A549 (cell line): ENCODE results near the gene SREBF1. TPM values are rescaled to one million over a fixed set of nuclear protein-coding genes. Genes with fewer than 3 reads are reported as not detected.
A peak's percentile ranks its signal among the peaks of the same experiment; 100 is the strongest.

Experiments used
- ATAC-seq, 2 experiments: fragments of 200-7000 bp in 1 of 2; fragments of >200 bp in 1 of 2; cut with Nextera tagmentation in 1 of 2; cut with Tn5 transposase in 1 of 2; 3 replicates each; pipeline versions ENCODE4 v1.8.0 to v1.9.1; 2018 to 2020; ENCODE audit warnings: mild to moderate bottlenecking in 1 of 2, moderate library complexity in 1 of 2
- CTCF ChIA-PET: fragments of 300-600 bp; sonication (Branson Sonifier 250); formaldehyde crosslinking; extraction: SDS; loops from one replicate; lab custom pipeline; 2021; ENCODE audit warnings: antibody characterized with exemption, inconsistent platforms; lab: Yijun Ruan, JAX
- POLR2A ChIA-PET: fragments of 350-600 bp; formaldehyde crosslinking; extraction: SDS; loops from one replicate; lab custom pipeline; 2021; ENCODE audit warnings: antibody characterized with exemption, inconsistent platforms; lab: Yijun Ruan, JAX
- DNase-seq, 2 experiments: peaks; one replicate each; pipeline versions ENCODE4 v3.0.0 to v3.0.0-alpha.2; 2011 to 2016; ENCODE audit warnings: low read depth in 1 of 2, low spot score in 1 of 2
- FAIRE-seq: peaks from 2 replicates; lab custom pipeline; 2011; peaks lifted over from hg19 to GRCh38; lab: Jason Lieb, UNC
- H3K27ac ChIP-seq, 2 experiments: fragments of >200 bp; sonication (Bioruptor Twin); formaldehyde crosslinking; 3 replicates each; pipeline ENCODE4 v1.5.1; 2016 to 2017
- H3K4me1 ChIP-seq: fragments of >200 bp; sonication (Bioruptor Twin); formaldehyde crosslinking; 3 replicates; pipeline ENCODE4 v1.6.1; 2016
- H3K4me2 ChIP-seq: fragments of >200 bp; sonication (Bioruptor Twin); formaldehyde crosslinking; 3 replicates; pipeline ENCODE4 v1.6.1; 2016
- H3K4me3 ChIP-seq: fragments of >200 bp; sonication (Bioruptor Twin); formaldehyde crosslinking; 3 replicates; pipeline ENCODE4 v1.5.1; 2016
- H3K9me3 ChIP-seq: fragments of >200 bp; sonication (Bioruptor Twin); formaldehyde crosslinking; 3 replicates; pipeline ENCODE4 v1.6.1; 2016
- BCL3 ChIP-seq: fragments of >200 bp; sonication (Bioruptor Twin); formaldehyde crosslinking; IDR thresholded peaks from 3 replicates; pipeline ENCODE4 v1.6.1; 2016
- CBX2 ChIP-seq: fragments of 200-600 bp; sonication (generic); IDR thresholded peaks from 2 replicates; pipeline ENCODE4 v1.6.1; 2016; ENCODE audit warnings: low read depth, mild to moderate bottlenecking, borderline replicate concordance
- CBX8 ChIP-seq: fragments of 200-600 bp; sonication (generic); IDR thresholded peaks from 2 replicates; pipeline ENCODE4 v1.6.1; 2016
- CEBPB ChIP-seq, 2 experiments: fragments of >200 bp in 1 of 2; sonication (Bioruptor Twin) in 1 of 2; formaldehyde crosslinking in 1 of 2; IDR thresholded peaks; 2 replicates each; pipeline ENCODE4 v1.6.1; 2012 to 2016
- EHF ChIP-seq: fragments of 250-450 bp; sonication (Bioruptor Pico); IDR thresholded peaks from 2 replicates; pipeline ENCODE4 v1.5.0; 2020; ENCODE audit warnings: mild to moderate bottlenecking
- ESRRA ChIP-seq: fragments of 150-350 bp; IDR thresholded peaks from 2 replicates; pipeline ENCODE4 v1.6.1; 2014; ENCODE audit warnings: mild to moderate bottlenecking, low read length, borderline replicate concordance
- FOSB ChIP-seq: fragments of 250-450 bp; sonication (Bioruptor Pico); IDR thresholded peaks from 2 replicates; pipeline ENCODE4 v1.5.0; 2020; ENCODE audit warnings: mild to moderate bottlenecking, moderate library complexity
- FOXS1 ChIP-seq: fragments of 250-450 bp; sonication (Bioruptor Pico); IDR thresholded peaks from 2 replicates; pipeline ENCODE4 v1.5.0; 2020; ENCODE audit warnings: mild to moderate bottlenecking, moderate library complexity
- HES2 ChIP-seq: fragments of >200 bp; sonication (Bioruptor Twin); formaldehyde crosslinking; IDR thresholded peaks from 2 replicates; pipeline ENCODE4 v1.6.1; 2016
- HOXA7 ChIP-seq: fragments of 250-450 bp; sonication (Bioruptor Pico); IDR thresholded peaks from 2 replicates; pipeline ENCODE4 v1.5.0; 2020; ENCODE audit warnings: mild to moderate bottlenecking, moderate library complexity
- HOXB5 ChIP-seq: fragments of 250-450 bp; sonication (Bioruptor Pico); IDR thresholded peaks from 2 replicates; pipeline ENCODE4 v1.5.0; 2020; ENCODE audit warnings: mild to moderate bottlenecking, moderate library complexity
- MAX ChIP-seq: IDR thresholded peaks from 2 replicates; pipeline ENCODE4 v1.6.1; 2012
- NPAS2 ChIP-seq: fragments of 250-450 bp; sonication (Bioruptor Pico); IDR thresholded peaks from 2 replicates; pipeline ENCODE4 v1.8.0; 2022; ENCODE audit warnings: mild to moderate bottlenecking, moderate library complexity, borderline replicate concordance
- PHF8 ChIP-seq: fragments of 200-600 bp; sonication (generic); IDR thresholded peaks from 2 replicates; pipeline ENCODE4 v1.6.1; 2016; ENCODE audit warnings: low read depth, mild to moderate bottlenecking, antibody characterized with exemption, moderate library complexity, borderline replicate concordance
- POLR2A ChIP-seq: IDR thresholded peaks from 2 replicates; pipeline ENCODE4 v1.6.1; 2012; ENCODE audit warnings: mild to moderate bottlenecking, low read length
- RARB ChIP-seq: fragments of 250-450 bp; sonication (Bioruptor Pico); IDR thresholded peaks from 2 replicates; pipeline ENCODE4 v1.8.0; 2021; ENCODE audit warnings: mild to moderate bottlenecking, moderate library complexity
- RCOR1 ChIP-seq: fragments of 150-350 bp; IDR thresholded peaks from 2 replicates; pipeline ENCODE4 v1.6.1; 2014; ENCODE audit warnings: antibody characterized with exemption, low read length, low read depth
- REST ChIP-seq: fragments of 200-600 bp; sonication (generic); IDR thresholded peaks from 2 replicates; pipeline ENCODE4 v1.6.1; 2016; ENCODE audit warnings: antibody characterized with exemption, mild to moderate bottlenecking, moderate library complexity
- RFX5 ChIP-seq: fragments of 450-650 bp; IDR thresholded peaks from 2 replicates; pipeline ENCODE4 v1.7.1; 2014; ENCODE audit warnings: antibody characterized with exemption, mild to moderate bottlenecking, moderate library complexity
- RNF2 ChIP-seq: fragments of 200-600 bp; sonication (generic); IDR thresholded peaks from 2 replicates; pipeline ENCODE4 v1.6.1; 2016; ENCODE audit warnings: low read depth, mild to moderate bottlenecking, antibody characterized with exemption, moderate library complexity, borderline replicate concordance
- SREBF2 ChIP-seq: fragments of 450-650 bp; IDR thresholded peaks from 2 replicates; pipeline ENCODE4 v1.6.1; 2014; ENCODE audit warnings: mild to moderate bottlenecking, moderate library complexity
- TP53 ChIP-seq: fragments of 250-450 bp; sonication (Bioruptor Pico); IDR thresholded peaks from 2 replicates; pipeline ENCODE4 v1.5.0; 2021; ENCODE audit warnings: mild to moderate bottlenecking, moderate library complexity
- WGBS: methylation state at CpG from one replicate; pipeline ENCODE4 v1.1.6; 2017; ENCODE audit errors: missing lambda C conversion rate; 5-methylcytosine and 5-hydroxymethylcytosine counted together
- polyA plus RNA-seq, 4 experiments: library from polyadenylated mRNA; depleted of rRNA in 3 of 4; stranded (reverse); fragments of >200 nt; fragmentation: RNase III in 1 of 4; extraction: RNeasy Plus Mini Kit Qiagen cat#74134 plus additional on column Dnase treatment in 1 of 4; gene quantifications; 2 replicates in 3 of 4; 3 replicates in 1 of 4; pipeline ENCODE4 v1.2.3, GENCODE V29; 2011 to 2017
- TF ChIP-seq, protein P1 (sequence below): IDR thresholded peaks from 2 replicates; pipeline ENCODE4 v1.6.1; 2012
- TF ChIP-seq, protein P2 (sequence below): fragments of >200 bp; sonication (Bioruptor Twin); formaldehyde crosslinking; IDR thresholded peaks from 3 replicates; pipeline ENCODE4 v1.5.1; 2016
- TF ChIP-seq, protein P3 (sequence below): fragments of 250-450 bp; sonication (Bioruptor Pico); IDR thresholded peaks from 2 replicates; pipeline ENCODE4 v1.5.0; 2021; ENCODE audit warnings: mild to moderate bottlenecking, moderate library complexity, borderline replicate concordance

The SREBF1 gene
- polyA plus RNA-seq, 2 of the 4 experiments (the other 2 are of a cell fraction) = 47.4 to 159 TPM

DNA sequence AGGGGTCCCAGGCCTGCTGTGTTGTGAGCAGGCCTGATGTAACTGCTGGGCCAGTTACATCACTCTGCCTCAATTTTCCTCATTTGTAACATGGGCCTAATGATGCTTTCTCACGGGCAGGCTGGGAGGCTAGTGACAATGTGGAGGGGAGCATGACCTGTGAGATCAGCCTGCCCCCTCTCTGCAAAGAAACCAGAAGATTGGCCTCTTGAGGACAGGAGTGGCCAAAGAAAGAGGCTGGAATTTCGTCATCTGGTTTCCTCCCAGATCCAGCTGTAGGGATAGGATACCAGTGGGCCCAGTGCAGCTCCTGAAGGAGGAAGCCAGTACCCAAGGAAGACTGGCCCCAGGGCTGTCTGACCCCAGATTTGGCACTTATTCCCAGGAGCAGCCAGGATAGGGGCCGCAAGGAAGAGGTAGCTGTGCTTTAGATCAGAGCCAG is 615 bp upstream of the SREBF1 start (continued):
- TF ChIP-seq BCL3 (peak; percentile 29; the same call in 1 of the 3 replicates), EHF (CRISPR knock-in tag) (peak; percentile 62; the same call in 1 of the 2 replicates), MAX (peak; percentile 57), REST (no peak), FOSB (CRISPR knock-in tag) (peak; percentile 44), FOXS1 (no peak), HOXA7 (CRISPR knock-in tag) (peak; percentile 33; the same call in 1 of the 2 replicates)
- TF ChIP-seq, protein P1, sequence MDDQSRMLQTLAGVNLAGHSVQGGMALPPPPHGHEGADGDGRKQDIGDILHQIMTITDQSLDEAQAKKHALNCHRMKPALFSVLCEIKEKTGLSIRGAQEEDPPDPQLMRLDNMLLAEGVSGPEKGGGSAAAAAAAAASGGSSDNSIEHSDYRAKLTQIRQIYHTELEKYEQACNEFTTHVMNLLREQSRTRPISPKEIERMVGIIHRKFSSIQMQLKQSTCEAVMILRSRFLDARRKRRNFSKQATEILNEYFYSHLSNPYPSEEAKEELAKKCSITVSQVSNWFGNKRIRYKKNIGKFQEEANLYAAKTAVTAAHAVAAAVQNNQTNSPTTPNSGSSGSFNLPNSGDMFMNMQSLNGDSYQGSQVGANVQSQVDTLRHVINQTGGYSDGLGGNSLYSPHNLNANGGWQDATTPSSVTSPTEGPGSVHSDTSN = 0 out of 2 replicates have a peak, but pooled peaks have one; percentile 37

GRCh38 chr17:17836250-17836817 is 452 bp downstream of the SREBF1 start:
- WGBS = 2% methylated on average over 47 of the region's 69 CpGs
- H3K9me3 ChIP-seq = no peaks in the 10 kb centered on the region
- H3K4me3 ChIP-seq = peak overlapping the region; percentile 85
- POLR2A ChIA-PET = interaction anchor here (0.5 to 5.7 kb wide), 26 partner anchors 10 to 347 kb away, joined by 3 to 105 read pairs (median 8); partner anchors contain the start of genes ALKBH5, ATPAF2, DRC3 and GID4
- peak; percentile 45 to 62 for ATAC-seq
- peak; percentile 95 for FAIRE-seq
- peak overlapping the region; percentile 93 for H3K4me2 ChIP-seq
- H3K4me1 ChIP-seq = peaks cover 82% of the 10 kb centered on the region
- CTCF ChIA-PET = interaction anchor here (0.8 to 22.1 kb wide), 15 partner anchors 8 to 197 kb away, joined by 3 to 402 read pairs (median 4); partner anchors contain the start of gene RAI1
- peak; percentile 96 to 98 for DNase-seq
- H3K27ac ChIP-seq = peak overlapping the region; percentile 98
- TF ChIP-seq HOXA7 (CRISPR knock-in tag) (peak; percentile 45; the same call in 1 of the 2 replicates), TP53 (CRISPR knock-in tag) (peak; percentile 91), POLR2A (peak; percentile 89), MAX (peak; percentile 92), ESRRA (0 out of 2 replicates have a peak, but pooled peaks have one; percentile 38), RCOR1 (no peak), CEBPB (IDR thresholded peaks at IDR 0.05) (peak in 1 of 2 experiments; percentile 59; a peak in 2 of 4 replicates), PHF8 (peak; percentile 98), NPAS2 (CRISPR knock-in tag) (peak; percentile 64; the same call in 1 of the 2 replicates), FOSB (CRISPR knock-in tag) (peak; percentile 78), HOXB5 (CRISPR knock-in tag) (0 out of 2 replicates have a peak, but pooled peaks have one; percentile 12), SREBF2 (no peak), CBX2 (no peak), HES2 (no peak), EHF (CRISPR knock-in tag) (peak; percentile 56; the same call in 1 of the 2 replicates), RARB (CRISPR knock-in tag) (peak; percentile 85), RFX5 (peak; percentile 38; the same call in 1 of the 2 replicates), RNF2 (no peak), CBX8 (no peak)
- TF ChIP-seq, protein P2, sequence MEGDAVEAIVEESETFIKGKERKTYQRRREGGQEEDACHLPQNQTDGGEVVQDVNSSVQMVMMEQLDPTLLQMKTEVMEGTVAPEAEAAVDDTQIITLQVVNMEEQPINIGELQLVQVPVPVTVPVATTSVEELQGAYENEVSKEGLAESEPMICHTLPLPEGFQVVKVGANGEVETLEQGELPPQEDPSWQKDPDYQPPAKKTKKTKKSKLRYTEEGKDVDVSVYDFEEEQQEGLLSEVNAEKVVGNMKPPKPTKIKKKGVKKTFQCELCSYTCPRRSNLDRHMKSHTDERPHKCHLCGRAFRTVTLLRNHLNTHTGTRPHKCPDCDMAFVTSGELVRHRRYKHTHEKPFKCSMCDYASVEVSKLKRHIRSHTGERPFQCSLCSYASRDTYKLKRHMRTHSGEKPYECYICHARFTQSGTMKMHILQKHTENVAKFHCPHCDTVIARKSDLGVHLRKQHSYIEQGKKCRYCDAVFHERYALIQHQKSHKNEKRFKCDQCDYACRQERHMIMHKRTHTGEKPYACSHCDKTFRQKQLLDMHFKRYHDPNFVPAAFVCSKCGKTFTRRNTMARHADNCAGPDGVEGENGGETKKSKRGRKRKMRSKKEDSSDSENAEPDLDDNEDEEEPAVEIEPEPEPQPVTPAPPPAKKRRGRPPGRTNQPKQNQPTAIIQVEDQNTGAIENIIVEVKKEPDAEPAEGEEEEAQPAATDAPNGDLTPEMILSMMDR = 0 out of 3 replicates have a peak, but pooled peaks have one; percentile 13
- TF ChIP-seq, protein P3, sequence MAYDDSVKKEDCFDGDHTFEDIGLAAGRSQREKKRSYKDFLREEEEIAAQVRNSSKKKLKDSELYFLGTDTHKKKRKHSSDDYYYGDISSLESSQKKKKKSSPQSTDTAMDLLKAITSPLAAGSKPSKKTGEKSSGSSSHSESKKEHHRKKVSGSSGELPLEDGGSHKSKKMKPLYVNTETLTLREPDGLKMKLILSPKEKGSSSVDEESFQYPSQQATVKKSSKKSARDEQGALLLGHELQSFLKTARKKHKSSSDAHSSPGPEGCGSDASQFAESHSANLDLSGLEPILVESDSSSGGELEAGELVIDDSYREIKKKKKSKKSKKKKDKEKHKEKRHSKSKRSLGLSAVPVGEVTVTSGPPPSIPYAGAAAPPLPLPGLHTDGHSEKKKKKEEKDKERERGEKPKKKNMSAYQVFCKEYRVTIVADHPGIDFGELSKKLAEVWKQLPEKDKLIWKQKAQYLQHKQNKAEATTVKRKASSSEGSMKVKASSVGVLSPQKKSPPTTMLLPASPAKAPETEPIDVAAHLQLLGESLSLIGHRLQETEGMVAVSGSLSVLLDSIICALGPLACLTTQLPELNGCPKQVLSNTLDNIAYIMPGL (CRISPR knock-in tag) = peak; percentile 78; the same call in 1 of the 2 replicates
